Loucy (cell line): Measurements from ENCODE around the gene PPP1R26.

Source experiments
- H2AFZ ChIP-seq: fragments of 200-600 bp; sonication (generic); 2 replicates; pipeline ENCODE4 v1.6.0; 2016; ENCODE audit warnings: antibody characterized with exemption, mild to moderate bottlenecking, low read length, moderate library complexity
- H3F3A ChIP-seq: fragments of 200-600 bp; 2 replicates; pipeline ENCODE4 v1.6.0; 2016; ENCODE audit warnings: antibody characterized with exemption, low read depth, mild to moderate bottlenecking
- H3K27me3 ChIP-seq: fragments of 200-600 bp; sonication (generic); 2 replicates; pipeline ENCODE4 v1.6.1; 2014; ENCODE audit warnings: low read length, mild to moderate bottlenecking; ENCODE audit not compliant: insufficient read depth, poor library complexity, severe bottlenecking
- H3K36me3 ChIP-seq: fragments of 200-600 bp; sonication (generic); 2 replicates; pipeline ENCODE4 v1.6.1; 2016; ENCODE audit warnings: low read length; ENCODE audit not compliant: insufficient read depth
- H3K4me1 ChIP-seq: fragments of 200-600 bp; sonication (generic); 2 replicates; pipeline ENCODE4 v1.5.1; 2014; ENCODE audit warnings: low read length, mild to moderate bottlenecking; ENCODE audit not compliant: insufficient read depth, poor library complexity, severe bottlenecking
- H3K4me2 ChIP-seq: fragments of 200-600 bp; sonication (generic); 2 replicates; pipeline ENCODE4 v1.6.0; 2014; ENCODE audit warnings: antibody characterized with exemption, low read length, low read depth, mild to moderate bottlenecking; ENCODE audit not compliant: poor library complexity, severe bottlenecking
- H3K4me3 ChIP-seq: fragments of 200-600 bp; sonication (generic); 2 replicates; pipeline ENCODE4 v1.5.1; 2014; ENCODE audit warnings: low read length, mild to moderate bottlenecking, mixed read lengths; ENCODE audit not compliant: poor library complexity, severe bottlenecking
- H3K79me2 ChIP-seq: fragments of 200-600 bp; sonication (generic); 2 replicates; pipeline ENCODE4 v1.6.1; 2014; ENCODE audit warnings: low read length; ENCODE audit not compliant: insufficient read depth
- H3K9ac ChIP-seq: fragments of 200-600 bp; sonication (generic); 2 replicates; pipeline ENCODE4 v1.6.0; 2014; ENCODE audit warnings: mild to moderate bottlenecking, low read depth, low read length, moderate library complexity; ENCODE audit not compliant: poor library complexity, severe bottlenecking
- H3K9me2 ChIP-seq: fragments of 200-600 bp; sonication (generic); replicated peaks from 2 replicates; pipeline ENCODE4 v1.6.1; 2016; ENCODE audit warnings: low read depth, low read length, mixed read lengths
- H3K9me3 ChIP-seq: fragments of 200-600 bp; sonication (generic); 2 replicates; pipeline ENCODE4 v1.6.1; 2014; ENCODE audit warnings: mild to moderate bottlenecking, antibody characterized with exemption, low read length, low read depth; ENCODE audit not compliant: insufficient read depth
- H4K20me1 ChIP-seq: fragments of 200-600 bp; sonication (generic); 2 replicates; pipeline ENCODE4 v1.6.0; 2014; ENCODE audit warnings: antibody characterized with exemption, low read length, mild to moderate bottlenecking; ENCODE audit not compliant: insufficient read depth, poor library complexity, severe bottlenecking
- EZH2phosphoT487 ChIP-seq: fragments of 200-600 bp; IDR thresholded peaks from 2 replicates; pipeline ENCODE4 v1.6.1; 2018; ENCODE audit warnings: antibody characterized with exemption, mild to moderate bottlenecking, moderate library complexity, borderline replicate concordance
- TF ChIP-seq, protein P1 (sequence below): fragments of 200-600 bp; sonication (generic); conservative IDR thresholded peaks from 2 replicates; pipeline ENCODE4 v1.5.1; 2014; ENCODE audit warnings: mild to moderate bottlenecking, antibody characterized with exemption, low read length

Gene PPP1R26

DNA sequence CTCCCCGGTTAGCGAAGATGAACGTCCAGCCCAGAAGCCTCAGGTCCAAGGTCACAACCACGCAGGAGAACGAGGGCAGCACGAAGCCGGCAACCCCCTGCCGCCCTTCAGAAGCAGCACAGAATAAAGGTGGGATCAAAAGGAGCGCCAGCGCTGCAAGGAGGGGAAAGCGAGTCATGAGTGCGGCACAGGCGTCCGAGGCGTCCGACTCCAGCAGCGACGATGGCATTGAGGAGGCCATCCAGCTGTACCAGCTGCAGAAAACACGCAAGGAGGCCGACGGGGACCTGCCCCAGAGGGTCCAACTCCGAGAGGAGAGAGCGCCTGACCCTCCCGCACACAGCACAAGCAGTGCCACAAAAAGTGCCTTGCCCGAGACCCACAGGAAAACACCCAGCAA lies 5.8 kb downstream of the PPP1R26 start:
- H3F3A ChIP-seq: no peaks in the 10 kb centered on the region
- H4K20me1 ChIP-seq: no peaks in the 10 kb centered on the region
- no peaks in the 10 kb centered on the region for H3K36me3 ChIP-seq
- H3K79me2 ChIP-seq: no peaks in the 10 kb centered on the region
- no peaks in the 10 kb centered on the region for H3K4me1 ChIP-seq
- H3K9ac ChIP-seq: no peak overlapping the region
- no peak overlapping the region for H3K4me2 ChIP-seq
- TF ChIP-seq, protein P1, sequence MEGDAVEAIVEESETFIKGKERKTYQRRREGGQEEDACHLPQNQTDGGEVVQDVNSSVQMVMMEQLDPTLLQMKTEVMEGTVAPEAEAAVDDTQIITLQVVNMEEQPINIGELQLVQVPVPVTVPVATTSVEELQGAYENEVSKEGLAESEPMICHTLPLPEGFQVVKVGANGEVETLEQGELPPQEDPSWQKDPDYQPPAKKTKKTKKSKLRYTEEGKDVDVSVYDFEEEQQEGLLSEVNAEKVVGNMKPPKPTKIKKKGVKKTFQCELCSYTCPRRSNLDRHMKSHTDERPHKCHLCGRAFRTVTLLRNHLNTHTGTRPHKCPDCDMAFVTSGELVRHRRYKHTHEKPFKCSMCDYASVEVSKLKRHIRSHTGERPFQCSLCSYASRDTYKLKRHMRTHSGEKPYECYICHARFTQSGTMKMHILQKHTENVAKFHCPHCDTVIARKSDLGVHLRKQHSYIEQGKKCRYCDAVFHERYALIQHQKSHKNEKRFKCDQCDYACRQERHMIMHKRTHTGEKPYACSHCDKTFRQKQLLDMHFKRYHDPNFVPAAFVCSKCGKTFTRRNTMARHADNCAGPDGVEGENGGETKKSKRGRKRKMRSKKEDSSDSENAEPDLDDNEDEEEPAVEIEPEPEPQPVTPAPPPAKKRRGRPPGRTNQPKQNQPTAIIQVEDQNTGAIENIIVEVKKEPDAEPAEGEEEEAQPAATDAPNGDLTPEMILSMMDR: no peak
- TF ChIP-seq EZH2phosphoT487: no peak
- H3K27me3 ChIP-seq: no peaks in the 10 kb centered on the region
- H3K9me3 ChIP-seq: no peaks in the 10 kb centered on the region
- no peaks in the 10 kb centered on the region for H3K9me2 ChIP-seq
- H3K4me3 ChIP-seq: no peak overlapping the region
- no peak overlapping the region for H2AFZ ChIP-seq

DNA sequence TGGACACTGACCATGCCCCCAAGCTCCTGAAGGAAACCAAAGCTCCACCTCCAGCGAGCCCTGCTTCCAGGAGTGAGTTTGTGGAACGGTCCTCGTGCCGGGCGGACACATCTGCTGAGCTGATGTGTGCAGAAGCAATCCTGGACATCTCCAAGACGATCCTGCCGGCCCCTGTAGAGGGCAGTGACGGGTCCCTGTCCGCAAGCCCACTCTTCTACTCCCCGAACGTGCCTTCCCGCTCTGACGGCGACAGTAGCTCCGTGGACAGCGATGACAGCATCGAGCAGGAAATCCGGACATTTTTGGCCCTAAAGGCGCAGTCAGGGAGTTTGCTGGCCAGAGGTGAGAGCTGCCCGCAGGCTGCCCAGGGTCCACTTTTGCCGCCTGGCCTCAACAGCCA lies 6.2 kb downstream of the PPP1R26 start:
- no peak overlapping the region for H3K9ac ChIP-seq
- no peaks in the 10 kb centered on the region for H3K79me2 ChIP-seq
- no peaks in the 10 kb centered on the region for H3F3A ChIP-seq
- no peaks in the 10 kb centered on the region for H3K36me3 ChIP-seq
- H2AFZ ChIP-seq: no peak overlapping the region
- no peaks in the 10 kb centered on the region for H3K9me2 ChIP-seq
- H3K4me3 ChIP-seq: no peak overlapping the region
- no peaks in the 10 kb centered on the region for H4K20me1 ChIP-seq
- no peak overlapping the region for H3K4me2 ChIP-seq
- no peaks in the 10 kb centered on the region for H3K9me3 ChIP-seq
- H3K27me3 ChIP-seq: no peaks in the 10 kb centered on the region
- TF ChIP-seq, protein P1: no peak
- TF ChIP-seq EZH2phosphoT487: no peak
- H3K4me1 ChIP-seq: no peaks in the 10 kb centered on the region

DNA sequence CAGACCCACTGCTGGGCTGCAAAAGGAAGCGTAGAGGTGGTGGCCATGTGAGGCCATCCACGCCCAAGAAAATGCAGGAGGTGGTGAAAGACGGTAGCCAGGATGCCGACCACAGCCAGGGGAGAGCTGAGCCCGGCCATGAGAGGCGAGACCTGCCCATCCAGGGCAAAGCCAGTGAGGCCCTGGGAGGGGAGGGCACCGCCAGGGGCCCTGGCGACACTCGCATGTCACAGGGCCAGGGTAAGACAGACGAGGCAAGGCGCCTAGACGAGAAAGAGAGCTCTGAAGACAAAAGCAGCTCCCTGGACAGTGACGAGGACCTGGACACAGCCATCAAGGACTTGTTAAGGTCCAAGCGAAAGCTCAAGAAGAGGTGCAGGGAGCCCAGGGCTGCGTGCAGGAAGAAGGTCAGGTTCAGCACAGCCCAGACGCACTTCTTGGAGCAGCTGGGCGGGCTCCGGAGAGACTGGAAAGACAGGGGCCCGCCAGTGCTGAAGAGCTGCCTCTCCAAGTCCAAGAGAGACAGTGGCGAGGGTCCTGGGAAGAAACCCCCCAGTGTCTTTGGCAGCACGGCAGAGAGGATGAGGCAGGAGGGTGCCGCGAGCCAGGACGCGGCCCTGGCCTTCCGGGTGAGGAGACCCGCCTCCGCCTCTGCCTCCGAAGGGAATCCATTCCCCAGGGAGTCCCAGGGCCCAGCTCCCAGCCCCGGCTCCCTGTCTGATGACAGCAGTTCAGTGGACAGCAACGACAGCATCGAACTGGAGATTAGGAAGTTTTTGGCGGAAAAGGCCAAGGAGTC lies 6.9 kb downstream of the PPP1R26 start:
- TF ChIP-seq, protein P1: no peak
- TF ChIP-seq EZH2phosphoT487: no peak
- Histone ChIP-seq H3K79me2 (no peaks in the 10 kb centered on the region), H3K36me3 (no peaks in the 10 kb centered on the region), H3K27me3 (no peaks in the 10 kb centered on the region), H3K9me2 (no peaks in the 10 kb centered on the region), H3F3A (no peaks in the 10 kb centered on the region), H3K4me3 (no peak overlapping the region), H3K9ac (no peak overlapping the region), H2AFZ (no peak overlapping the region), H3K9me3 (no peaks in the 10 kb centered on the region), H3K4me2 (no peak overlapping the region), H3K4me1 (no peaks in the 10 kb centered on the region), H4K20me1 (no peaks in the 10 kb centered on the region)
